HG03060 (cell line): ENCODE data around the gene CSF1.

Experiments
- ATAC-seq: cut with Tn5 transposase; IDR thresholded peaks from one replicate; pipeline ENCODE4 v1.9.1; 2021; ENCODE audit warnings: low read depth, moderate number of reproducible peaks; ENCODE audit not compliant: unreplicated experiment

The CSF1 gene

GRCh38 chr1:109901141-109901523 is 9.5 kb upstream of the CSF1 start:
- ATAC-seq: no peak

DNA sequence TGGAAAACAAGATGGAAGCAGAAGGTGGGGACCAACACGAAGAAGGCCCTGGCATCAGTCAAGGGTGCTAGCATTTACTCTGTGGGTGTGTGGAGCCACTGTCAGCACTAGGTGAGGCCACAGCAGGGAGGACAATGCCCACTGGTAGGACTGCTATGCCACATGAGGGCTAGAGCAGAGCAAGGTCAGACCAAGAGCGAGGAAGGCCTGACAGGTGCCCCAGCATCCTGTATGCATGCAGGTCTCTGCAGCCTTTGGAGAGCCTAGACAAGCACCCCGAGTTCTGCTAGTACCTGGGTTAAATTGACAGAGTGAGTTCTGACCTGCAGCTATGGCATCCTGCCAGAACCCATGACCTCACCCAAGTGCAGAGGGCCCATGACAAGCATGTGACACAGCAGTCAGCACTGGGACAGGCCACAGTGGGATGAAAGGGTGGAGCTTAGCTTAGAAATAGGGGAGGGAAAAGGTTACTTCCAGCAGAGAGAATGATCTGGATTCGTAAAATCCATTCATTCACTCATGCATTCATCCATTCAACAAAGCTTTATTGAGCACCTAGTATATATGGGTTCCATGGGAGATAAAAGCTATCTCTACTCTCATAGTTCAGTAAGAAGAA is 9.0 kb upstream of the CSF1 start:
- ATAC-seq: no peak

DNA sequence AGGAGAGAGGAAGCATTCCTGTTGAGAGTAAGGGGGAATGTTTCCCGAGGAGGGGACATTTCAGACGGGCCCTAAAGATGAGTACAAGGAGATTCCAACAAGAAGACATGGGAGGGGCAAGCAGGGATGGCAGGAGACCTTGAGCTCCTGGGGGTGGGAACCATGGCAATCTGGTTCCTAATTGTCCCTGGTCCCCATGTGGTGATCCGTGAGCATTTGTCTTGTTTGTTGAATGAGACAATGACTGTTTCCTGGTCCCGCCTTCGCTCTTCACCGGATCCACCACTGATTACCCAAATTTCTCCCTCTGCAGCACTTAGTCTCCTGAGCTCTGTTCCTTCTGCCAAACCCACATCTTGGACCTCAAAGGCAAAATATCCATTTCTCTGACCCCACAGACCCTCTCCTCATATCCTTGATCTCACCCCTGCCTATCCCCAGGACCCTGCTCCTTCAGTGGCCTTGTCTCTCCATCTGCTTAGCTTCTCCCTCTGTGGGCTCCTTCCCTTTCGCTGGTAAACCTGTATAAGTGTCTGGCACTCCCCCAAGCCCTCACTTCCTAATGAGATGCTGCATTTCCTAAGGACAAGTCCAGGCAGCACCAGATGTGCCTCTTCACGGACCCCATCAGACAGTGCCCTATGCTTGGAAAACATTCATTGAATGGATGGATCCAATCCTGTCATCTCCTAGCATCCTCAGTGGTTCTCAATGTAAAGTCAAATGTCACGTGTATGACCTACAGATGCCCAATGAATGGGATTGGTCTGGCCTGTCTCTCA is 8.3 kb upstream of the CSF1 start:
- no peak for ATAC-seq

DNA sequence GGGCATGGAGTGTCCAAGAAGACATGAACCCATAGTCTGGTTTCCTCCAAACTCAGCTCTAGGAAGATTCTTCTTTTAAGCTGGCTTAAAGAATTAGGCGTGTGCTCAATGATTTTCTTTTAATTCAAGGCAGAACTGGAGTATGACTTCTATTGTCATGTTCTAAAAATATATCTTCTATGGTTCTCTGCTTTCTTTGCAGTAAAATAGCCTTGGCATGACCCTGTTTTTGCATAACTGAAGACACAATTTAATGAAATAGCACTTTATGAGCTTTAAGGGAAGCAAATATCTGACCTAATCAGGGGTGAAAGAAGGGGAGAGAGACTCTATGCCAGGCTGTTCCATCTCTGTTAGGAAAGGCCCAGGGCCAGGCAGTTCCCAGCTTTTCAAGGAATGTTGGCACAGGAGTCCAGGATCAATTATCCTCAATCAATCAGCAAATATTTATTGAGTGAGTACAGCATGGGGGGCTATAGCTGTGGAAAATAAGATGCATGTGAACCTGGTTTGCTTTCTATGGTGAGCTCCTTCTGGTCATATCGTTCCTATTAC is 7.2 kb upstream of the CSF1 start:
- ATAC-seq: no peak

- no peak for ATAC-seq
Observed at GRCh38 chr1:109904105-109904817, 6.4 kb upstream of the CSF1 start.

DNA sequence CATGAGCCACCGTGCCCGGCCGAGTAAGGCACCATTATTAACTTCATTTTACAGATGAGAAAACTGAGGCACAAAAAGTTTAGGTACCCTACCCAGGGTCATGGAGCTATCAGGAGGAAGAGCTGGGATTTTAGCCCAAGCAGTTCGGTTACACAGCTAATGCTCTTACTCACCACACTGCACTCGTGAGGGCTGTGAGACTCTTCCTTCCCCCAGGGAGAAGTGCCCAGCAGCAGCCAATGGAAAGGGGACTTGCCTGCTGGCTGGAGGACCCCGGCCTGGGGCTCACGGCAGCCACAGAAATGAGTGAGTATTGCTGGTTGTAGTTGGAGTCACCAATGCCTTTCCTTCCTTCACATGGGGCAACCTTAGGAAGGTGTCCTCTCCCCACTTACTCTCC is 5.2 kb upstream of the CSF1 start:
- no peak for ATAC-seq

DNA sequence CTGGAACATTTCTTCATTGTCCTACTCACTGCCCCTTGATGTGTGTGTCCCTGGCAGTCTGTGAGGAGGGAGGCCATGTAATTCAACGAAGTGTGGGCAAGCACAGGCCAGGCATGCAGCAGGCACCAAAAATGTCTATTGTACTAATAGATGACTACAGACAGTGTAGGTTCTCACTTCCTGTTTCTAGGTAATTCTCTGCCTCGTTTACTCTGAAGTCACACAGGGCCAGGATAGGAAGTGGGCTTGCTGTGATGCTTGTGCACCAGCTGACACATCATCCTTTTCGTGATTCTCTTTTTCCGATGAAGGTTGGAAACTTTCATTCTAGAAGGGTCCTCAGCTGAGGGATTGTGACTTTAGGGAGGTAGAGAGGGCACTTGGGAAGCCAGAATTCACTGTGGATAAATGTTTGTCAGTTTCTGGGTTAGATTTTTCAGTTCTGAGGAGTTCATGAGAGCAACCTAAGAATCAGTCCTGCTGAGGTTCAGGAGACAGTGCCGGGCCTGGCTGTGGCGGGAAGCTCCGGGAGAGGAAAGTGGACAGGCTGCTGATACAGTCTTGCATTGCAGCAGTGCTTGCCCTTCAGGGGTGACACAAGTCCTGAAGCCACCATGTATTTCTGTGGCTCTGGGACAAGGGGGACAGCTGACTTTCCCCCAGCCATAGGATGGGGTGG is 4.3 kb upstream of the CSF1 start:
- peak; percentile 89 for ATAC-seq

DNA sequence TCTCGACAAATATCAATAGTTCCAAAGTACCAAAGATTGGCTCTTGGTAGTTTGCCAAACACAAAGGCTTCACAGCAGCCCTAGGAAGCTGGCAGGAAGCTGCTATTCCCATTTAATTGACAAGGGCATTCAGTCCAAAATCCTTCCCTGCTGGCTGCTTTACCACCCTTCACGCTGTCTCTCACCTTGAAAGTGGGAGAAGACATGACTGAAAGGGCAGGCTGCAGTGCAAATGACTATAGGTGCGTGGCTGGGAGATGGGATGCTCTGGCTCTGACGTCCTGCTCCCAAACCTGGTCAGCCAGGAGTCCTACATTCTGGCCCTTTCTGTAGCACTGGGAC is 3.8 kb upstream of the CSF1 start:
- ATAC-seq: no peak

- no peak for ATAC-seq
Observed at GRCh38 chr1:109907190-109907774, 3.4 kb upstream of the CSF1 start.

DNA sequence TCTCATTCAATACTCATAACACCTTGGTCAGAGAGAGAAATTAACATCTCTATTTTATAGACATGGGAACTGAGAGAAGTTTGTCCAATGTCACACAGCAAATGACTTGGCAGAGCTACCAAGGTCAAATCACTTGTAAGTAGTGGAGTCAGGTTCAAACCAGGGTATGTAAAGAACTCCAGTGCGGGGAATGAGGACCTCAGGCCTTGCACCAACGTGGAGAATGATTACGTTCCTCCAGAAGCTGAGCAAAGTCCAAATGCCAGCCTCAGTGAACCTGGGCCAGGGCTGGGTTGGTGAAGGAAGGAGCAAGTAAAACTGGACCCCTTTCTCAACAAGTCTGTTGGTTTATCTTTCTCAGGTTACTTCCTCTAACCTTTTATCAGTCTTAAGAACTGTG is 1.8 kb upstream of the CSF1 start:
- no peak for ATAC-seq

GRCh38 chr1:109909561-109909960 is 1.1 kb upstream of the CSF1 start:
- ATAC-seq: no peak

DNA sequence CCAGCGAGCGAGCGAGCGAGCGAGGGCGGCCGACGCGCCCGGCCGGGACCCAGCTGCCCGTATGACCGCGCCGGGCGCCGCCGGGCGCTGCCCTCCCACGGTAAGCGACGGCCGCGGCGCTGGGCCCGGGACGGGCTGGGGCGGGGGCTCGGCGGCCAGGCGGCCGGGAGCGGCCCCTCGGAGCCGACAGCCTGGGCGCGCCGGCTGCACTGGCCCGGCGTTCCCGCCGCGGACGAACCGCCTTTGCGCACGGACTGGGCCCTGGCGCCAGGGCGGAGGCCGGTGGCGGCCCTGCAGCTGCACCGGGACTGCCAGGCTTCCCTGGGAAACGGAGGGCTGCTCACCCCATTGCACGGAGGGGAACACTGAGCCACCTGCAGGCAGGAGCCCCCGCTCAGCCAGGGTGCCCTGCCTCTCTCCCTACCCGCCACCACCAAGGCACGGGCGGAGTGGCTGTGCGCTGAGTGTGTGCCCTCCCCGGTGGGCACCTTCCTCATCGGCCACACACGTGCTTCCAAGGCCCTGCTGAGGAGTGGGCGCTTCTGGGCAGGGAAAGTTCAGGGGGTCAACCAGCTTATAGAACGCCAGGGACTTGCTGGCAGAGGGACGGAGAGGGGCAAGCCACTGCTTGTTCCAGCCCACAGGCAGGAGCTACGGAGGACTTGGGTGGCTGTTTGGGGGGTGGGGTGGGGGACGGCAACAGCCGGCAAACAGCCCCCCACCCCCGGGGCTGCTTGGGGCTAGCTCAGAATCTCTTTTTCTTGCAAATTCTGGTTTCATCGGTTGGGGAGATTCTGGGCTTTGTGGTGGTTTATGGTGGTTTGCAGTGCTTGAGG is 532 bp downstream of the CSF1 start:
- no peak for ATAC-seq

DNA sequence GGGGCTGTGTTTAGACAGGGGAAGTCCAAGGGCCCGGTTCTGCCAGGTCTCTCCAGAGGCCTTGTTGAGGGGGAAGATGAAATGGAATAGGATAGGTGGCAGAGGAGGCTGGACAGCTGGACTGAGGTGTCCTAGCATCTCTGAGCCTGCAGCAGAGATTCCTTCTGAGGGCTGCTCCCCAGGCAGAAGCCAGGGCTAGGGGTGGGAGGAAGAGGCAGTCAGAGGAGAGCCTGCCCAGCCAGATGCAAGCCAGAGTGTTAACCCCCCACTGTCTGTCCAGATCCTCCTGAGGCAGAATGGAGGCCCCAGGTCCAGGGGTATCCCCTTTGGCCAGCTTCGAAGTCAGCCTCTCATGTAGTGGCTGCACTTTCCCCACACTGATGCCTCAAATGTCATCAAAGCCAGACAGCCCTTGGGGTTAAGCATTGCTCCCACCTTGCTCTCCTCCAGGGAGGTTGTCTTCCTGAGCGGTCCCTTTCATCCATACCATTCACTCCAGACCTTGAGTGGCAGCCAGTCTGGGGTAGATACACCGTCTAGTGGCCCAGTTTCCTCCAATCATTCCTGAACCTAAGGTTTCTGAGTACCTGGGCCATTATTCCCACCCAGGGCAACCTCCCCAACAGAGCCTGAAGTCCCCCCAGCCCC is 1.7 kb downstream of the CSF1 start:
- ATAC-seq: no peak

GRCh38 chr1:109912873-109913272 is 2.2 kb downstream of the CSF1 start:
- ATAC-seq: no peak

DNA sequence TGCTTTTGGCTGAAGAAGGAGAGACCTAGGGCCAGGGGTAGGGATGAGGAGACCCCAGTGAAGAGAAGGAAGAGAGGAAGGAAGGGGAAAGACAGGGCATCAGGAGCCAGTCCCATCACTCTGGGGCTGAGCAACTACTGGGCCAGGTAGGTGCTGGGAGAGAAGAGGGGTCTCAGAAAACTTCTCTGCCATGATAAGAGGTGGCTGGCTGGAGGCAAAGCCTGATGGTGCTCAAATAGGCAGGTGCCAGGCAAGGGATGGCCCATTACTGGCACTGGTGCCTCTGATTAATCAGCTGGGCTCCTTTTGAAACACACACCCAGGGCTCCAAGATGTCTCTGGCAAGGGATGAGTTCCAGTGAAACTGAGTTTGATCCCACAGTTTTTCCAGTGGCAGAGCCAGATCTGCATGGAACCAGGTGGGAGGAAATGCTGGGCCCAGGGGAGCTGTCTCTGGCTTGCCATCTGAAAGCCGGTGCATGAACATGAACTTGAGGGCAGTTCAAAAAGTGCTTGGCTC is 2.8 kb downstream of the CSF1 start:
- no peak for ATAC-seq

- no peak for ATAC-seq
Observed at GRCh38 chr1:109914587-109915240, 4.1 kb downstream of the CSF1 start.

- ATAC-seq: no peak
Observed at GRCh38 chr1:109917051-109917767, 6.6 kb downstream of the CSF1 start.
